HG02678 (cell line): ENCODE results near the gene LSM2.

Experiments
- ATAC-seq: cut with Tn5 transposase; IDR thresholded peaks from one replicate; pipeline ENCODE4 v1.9.1; 2021; ENCODE audit warnings: mild to moderate bottlenecking, moderate library complexity; ENCODE audit not compliant: unreplicated experiment

Gene LSM2

DNA sequence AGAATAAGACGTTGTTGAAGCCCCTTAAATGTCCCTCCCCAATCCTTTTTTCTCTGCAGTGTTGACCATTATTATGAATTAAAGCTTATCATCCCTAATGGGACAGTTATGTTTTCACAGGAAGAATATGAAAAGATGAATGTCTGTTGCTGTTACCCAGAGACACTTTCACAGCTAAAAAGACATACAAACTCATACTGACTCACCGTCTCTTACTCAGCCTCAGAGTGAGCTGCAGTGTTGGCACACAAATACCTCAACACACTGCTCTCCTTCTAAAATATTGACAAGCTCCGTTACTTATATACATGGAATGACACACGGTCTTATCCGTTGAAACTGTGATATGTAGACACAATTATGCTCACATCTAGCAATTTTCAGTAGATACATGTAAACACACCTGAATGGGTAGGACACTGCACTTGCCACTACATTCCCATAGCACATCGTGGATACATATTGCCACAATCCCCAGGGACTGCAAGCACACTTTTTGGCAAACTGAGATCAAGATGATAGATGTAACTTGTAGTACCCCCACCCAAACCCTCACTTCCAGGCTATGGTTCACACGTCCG lies 53.9 kb downstream of the LSM2 start:
- no peak for ATAC-seq

DNA sequence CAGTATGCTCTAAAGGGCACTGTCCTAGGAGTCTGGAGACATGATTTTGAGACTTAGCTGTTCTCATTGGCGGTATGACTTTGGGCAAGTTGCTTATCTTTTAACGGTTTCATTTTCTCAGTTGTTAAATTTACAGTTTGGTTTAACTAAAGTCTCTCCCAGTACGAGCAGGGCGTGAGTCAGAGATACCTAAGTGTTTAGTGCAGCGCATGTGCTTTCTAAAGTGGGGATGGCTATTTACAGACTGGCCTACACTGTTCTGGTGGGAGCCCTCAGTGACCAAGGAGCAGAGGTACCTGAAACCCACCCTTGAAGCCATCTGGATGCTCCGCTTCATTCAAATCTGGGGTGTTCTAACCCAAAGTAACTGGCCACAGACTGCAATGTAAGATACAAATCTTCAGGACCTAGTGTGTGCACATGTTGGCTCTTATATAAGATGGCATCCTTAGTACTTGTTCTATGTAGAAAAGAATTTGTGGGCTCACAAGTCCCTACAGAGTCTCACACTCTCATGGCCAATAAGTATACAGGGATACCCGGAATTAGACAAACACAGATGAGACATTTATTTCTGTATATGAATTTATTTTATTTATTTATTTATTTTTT lies 56.2 kb downstream of the LSM2 start:
- ATAC-seq, result no peak

DNA sequence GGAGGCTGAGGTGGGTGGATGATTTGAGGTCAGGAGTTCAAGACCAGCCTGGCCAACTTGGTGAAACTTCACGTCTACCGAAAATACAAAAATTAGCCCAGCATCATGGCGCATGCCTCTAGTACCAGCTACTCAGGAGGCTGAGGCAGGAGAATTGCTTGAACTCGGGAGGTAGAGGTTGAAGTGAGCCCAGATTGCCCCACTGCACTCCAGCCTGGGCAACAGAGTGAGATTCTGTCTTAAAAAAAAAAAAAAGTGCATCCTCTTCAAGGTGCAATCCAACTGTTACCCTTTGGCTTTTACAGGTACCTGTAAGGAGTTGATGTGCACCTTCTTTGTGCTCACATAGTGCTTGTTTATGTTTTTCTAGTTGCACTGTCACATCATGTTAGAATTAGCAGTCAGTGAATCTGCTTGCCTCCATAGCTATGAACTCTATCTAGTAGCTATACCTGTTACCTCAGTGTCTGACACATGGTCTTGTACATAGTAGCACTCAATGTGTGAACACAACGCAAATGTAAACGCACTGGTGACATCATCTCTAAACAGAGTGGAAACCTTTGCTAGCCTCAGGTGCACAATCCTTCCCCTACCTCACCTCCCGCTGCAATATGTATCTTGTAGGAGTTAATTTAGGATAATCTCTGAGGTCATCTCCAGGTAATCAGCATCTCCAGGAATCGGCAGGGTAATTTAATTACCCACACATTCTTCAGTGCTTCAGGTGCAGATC lies 57.3 kb downstream of the LSM2 start:
- no peak for ATAC-seq
